ENCODE results near the gene SBNO1.
"Not testable (repeated sequence)": the region's sequence is repeated elsewhere in the genome, so short reads cannot be mapped to it uniquely, and the experiment has no call there.

Gene SBNO1

DNA sequence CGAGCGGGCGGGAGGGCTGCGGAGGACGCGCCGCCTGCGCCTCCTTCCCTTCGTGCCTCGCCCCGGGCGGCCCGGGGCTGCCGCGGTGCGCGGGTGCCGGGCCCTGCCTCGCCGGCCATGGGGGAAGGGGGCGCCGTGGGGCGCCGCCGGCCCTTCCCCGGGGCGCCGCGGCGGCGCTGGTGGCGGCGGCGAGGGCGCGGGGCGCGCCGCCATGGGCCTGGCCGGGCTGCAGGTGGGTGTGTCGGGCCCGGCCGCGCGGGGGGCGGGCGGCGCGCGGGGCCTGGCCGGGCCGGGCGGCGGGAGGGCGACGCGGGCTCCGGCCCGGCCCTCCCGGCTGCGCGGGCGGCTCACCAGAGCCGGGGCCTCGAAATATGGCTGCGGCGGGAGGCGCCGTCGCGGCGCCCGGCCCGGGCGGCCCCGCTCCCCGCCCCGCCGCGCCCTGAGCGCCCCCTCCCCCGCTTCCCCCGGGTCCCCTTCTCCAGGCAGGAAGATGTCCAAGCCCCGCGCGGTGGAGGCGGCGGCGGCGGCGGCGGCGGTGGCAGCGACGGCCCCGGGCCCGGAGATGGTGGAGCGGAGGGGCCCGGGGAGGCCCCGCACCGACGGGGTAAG is 24.4 kb upstream of the SBNO1 start:
- DNase-seq (ENCODE audit: low read depth, low spot score): no peak

DNA sequence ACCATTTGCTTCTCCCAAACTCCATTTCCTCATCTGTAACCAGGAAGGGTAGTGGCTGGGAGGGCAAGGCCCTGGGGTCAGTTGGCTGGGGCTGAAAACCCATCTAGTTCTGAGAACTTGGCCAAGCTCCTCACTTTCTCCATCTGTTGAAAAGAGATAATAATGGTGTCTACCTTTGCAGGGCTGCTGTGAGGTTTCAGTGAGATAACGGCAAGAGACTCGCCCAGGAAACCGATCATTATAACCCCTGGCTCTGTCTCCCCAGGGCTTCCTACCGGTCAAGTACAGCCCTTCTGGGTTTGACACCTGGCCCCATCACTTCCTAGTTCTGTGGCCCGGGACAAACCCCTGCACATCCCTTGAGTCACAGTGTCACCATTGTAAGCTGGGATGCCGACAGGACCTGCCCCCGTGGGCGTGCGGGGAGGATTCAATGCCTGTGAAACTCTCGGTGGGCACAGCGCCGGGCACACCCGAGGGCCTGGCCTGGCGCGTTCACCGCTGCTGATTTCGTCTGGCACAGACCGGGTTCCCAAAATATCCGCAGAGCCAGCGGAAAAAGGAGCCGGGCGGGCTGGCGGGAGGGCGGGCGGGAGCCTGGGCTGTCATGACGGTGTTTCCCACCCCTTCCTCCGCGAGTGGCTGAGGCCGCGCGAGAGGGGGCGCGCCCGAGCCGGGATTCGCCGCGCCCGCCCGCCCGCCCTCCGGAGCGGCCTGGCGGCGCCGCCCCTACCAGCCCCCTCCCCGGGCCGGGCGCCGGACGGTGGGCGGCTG is 23.7 kb upstream of the SBNO1 start:
- peak; percentile 89 for DNase-seq (ENCODE audit: low read depth, low spot score)

- no peak for DNase-seq (ENCODE audit: low read depth, low spot score)
These were observed 23.0 kb upstream of the SBNO1 start for GRCh38 chr12:123387508-123388176.

- not testable (repeated sequence) for DNase-seq (ENCODE audit: low read depth, low spot score)
These were observed 20.9 kb upstream of the SBNO1 start for GRCh38 chr12:123385536-123385935.

DNA sequence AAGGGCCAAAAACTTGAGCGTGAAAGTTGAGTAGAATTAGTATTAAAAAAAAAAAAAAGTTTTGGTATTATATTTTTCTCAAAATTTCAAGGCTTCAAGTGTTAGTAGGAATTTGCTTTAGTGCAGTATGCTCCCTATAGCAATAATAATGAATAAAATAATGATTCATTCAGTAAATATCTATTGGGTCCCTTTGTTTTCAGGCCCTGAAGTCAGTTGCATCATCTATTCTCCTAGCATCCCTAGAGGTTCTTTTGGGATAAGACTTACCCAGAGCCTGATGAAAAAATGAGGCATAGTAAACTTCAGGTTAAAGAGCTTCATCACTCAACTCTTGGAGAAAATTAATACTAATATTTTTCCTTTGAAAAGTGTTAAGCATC is 20.3 kb upstream of the SBNO1 start:
- DNase-seq (ENCODE audit: low read depth, low spot score): peak; percentile 24

- DNase-seq (ENCODE audit: low read depth, low spot score): peak; percentile 43
These were observed 19.8 kb upstream of the SBNO1 start for GRCh38 chr12:123384318-123384993.

DNA sequence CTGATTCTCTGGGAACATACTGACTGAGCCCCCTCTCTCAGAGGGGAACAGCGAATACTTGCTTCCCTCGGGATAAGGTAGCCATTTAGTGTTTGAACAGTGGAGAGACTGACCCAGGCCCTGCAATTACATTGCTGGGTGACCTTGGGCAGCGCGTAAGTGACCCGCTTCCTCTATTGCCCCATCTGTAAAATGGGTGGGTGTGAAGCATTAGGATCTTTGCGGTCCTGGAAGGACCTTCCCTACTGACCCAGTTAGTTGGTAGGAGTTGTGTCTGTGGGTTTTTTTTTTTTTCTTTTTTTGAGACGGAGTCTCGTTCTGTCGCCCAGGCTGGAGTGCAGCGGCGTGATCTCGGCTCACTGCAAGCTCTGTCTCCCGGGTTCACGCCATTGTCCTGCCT is 18.0 kb upstream of the SBNO1 start:
- no peak for DNase-seq (ENCODE audit: low read depth, low spot score)

GRCh38 chr12:123379391-123379790 is 14.7 kb upstream of the SBNO1 start:
- no peak for DNase-seq (ENCODE audit: low read depth, low spot score)

DNA sequence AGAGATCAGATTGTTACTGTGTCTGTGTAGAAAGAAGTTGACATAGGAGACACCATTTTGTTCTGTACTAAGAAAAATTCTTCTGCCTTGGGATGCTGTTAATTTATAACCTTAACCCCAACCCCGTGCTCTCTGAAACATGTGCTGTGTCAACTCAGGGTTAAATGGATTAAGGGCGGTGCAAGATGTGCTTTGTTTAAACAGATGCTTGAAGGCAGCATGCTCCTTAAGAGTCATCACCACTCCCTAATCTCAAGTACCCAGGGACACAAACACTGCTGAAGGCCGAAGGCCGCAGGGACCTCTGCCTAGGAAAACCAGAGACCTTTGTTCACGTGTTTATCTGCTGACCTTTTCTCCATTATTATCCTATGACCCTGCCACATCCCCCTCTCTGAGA is 7.8 kb upstream of the SBNO1 start:
- not testable (repeated sequence) for DNase-seq (ENCODE audit: low read depth, low spot score)

DNA sequence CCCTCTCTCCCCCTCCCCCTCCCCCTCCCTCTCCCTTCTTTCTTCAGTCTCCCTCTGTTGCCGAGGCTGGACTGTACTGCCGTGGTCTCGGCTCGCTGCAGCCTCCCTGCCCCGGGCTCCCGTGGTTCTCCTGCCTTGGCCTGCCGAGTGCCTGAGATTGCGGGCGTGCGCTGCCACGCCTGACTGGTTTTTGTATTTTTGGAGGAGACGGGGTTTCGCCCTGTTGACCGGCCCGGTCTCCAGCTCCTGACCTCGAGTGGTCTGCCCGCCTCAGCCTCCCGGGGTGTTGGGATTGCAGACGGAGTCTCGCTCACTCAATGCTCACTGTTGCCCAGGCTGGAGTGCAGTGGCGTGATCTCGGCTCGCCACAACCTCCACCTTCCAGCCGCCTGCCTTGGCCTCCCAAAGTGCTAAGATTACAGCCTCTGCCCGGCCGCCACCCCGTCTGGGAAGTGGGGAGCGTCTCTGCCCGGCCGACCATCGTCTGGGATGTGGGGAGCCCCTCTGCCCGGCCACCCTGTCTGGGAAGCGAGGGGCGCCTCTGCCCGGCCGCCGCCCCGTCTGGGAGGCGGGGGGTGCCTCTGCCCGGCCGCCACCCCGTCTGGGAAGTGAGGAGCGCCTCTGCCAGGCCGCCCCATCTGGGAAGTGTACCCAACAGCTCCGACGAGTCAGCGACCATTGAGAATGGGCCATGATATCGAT is 7.2 kb upstream of the SBNO1 start:
- DNase-seq (ENCODE audit: low read depth, low spot score): not testable (repeated sequence)

DNA sequence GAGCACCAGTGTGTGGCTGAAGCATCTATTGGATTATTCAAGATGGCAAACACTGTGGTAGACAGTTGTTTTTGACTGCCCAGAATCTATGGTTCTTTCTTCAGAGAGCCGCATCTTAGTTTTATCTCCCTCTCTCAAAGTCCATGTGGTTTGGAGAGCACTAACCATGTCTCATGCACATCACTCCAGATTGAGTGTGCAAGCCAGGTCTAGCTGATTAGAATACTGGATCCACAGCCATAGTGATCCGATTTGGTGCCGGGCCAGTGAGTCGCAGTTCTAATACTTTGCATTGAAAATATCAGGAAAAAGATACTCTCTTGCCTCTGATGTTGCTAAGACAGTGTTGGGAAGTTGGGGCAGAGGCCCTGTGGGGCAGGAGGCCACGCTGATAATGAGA is 4.6 kb upstream of the SBNO1 start:
- no peak for DNase-seq (ENCODE audit: low read depth, low spot score)

- DNase-seq (ENCODE audit: low read depth, low spot score): not testable (repeated sequence)
These were observed 3.8 kb upstream of the SBNO1 start for GRCh38 chr12:123368431-123368830.

GRCh38 chr12:123367511-123367910 is 2.9 kb upstream of the SBNO1 start:
- DNase-seq (ENCODE audit: low read depth, low spot score): no peak

GRCh38 chr12:123365025-123365917 is 624 bp upstream of the SBNO1 start:
- DNase-seq (ENCODE audit: low read depth, low spot score): peak; percentile 99

DNA sequence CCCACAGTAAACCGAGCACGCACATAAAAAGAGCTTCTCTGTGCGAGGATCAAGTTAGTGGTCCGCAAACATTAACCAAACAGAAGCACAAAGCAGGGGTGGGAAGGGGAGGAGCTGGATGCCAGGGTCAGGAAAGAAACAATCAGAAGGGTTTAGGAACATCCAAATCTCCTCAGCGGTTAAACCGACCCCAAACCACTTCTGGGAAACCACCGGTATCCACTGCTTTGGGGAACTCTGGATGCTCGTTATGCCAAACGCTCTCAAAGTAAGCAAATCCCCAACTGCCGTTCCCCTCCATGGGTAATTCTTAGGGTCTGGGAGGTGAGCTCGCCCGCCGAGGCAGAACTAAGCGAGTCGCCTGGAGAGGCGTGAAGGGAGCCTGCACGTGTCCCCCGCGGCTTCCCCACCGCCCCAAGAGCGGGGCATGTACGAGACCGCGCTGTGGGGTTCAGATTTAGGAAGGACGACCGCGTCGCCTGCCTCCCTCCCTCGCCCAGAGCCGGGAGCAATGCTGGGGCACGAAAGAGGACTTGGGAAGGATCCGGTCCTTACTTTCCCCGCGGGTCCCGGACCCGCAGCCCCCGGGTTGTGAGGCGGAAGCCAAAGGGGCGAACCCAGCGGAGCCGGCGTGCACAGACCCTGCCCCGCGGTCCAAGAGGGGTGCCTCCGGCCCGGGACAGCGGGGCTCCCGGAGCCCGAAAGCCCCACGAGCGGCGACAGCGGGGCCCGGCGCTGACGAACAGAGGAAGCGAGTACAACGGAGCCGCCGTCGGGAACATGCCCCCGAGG is 711 bp downstream of the SBNO1 start:
- DNase-seq (ENCODE audit: low read depth, low spot score): peak; percentile 45

DNA sequence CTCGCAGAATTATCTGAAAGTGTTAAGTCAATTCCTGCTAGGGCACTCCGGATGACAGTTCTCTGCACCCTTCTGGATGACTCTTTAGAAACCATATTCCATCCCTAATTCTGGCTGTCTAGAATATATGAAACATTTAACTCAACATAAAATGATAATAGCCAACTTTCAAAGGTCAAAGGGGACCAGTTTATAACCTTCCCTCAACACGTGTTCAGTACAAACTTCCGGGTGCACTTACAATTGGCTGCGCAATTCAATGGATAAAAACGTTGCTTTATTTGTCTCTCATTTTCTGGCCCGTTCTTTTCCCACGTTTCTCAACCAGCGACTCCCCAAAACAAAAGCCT is 1.3 kb downstream of the SBNO1 start:
- no peak for DNase-seq (ENCODE audit: low read depth, low spot score)

DNA sequence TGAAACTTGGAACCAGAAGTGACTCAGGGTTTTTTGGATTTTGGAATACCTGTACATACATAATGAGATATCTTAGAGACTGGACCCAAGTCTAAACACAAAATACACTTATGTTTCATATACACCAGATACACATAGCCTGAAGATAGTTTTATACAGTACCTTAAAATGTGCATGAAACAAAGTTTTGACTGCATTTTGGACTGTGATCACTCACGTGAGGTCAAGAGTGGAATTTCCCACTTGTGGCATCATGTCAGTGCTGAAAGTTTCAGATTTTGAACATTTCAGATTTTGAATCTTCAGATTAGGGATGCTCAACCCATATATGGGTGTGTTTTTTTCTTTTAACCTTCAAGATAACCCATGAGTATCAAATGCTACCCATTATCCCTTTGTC is 6.6 kb downstream of the SBNO1 start:
- no peak for DNase-seq (ENCODE audit: low read depth, low spot score)

DNA sequence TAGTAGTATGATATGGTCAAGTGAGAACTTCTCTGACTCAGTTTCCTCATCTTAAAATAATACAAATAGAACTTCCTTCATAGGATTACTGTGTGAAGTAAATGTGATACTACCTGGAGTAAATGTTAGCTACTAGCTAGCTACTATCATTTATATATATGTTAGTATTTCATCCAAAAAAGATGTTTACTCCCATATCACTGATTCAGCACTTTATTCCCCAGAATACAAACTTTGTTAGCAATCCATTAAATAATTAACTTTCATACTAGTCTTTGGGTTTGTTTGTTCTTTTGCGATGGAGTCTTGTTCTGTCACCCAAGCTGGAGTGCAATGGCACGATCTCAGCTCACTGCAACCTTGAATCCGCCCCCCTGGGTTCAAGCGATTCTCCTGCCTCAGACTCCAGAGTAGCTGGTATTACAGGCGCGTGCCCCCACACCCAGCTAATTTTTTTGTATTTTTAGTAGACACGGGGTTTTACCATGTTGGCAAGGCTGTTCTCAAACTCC is 8.4 kb downstream of the SBNO1 start:
- DNase-seq (ENCODE audit: low read depth, low spot score): no peak

DNA sequence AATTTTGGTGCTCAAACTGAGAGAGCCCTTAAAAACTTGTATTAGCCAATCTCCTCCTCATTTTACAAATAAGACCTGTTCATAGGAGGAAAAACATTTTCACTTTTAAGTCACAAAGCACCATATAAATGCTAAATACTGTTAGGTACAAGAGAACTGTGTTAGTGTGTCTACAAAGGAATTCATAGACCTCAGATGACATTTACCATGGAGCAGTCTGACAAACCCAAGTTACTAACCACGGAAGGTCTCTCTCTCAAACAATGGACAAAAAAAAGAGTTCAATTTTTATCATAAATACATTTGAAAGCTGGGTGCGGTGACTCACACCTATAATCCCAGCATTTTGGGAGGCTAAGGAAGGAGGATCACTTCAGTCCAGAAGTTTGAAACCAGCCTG is 10.0 kb downstream of the SBNO1 start:
- DNase-seq (ENCODE audit: low read depth, low spot score): peak; percentile 16

- no peak for DNase-seq (ENCODE audit: low read depth, low spot score)
These were observed 13.3 kb downstream of the SBNO1 start for GRCh38 chr12:123351349-123351748.
